ENCODE data around the gene PKD1L1.

GRCh38 chr7:47890606-47891005 lies 57.7 kb downstream of the PKD1L1 start:
- TF ChIP-seq CTCF (IDR thresholded peaks at IDR 0.05) = no peak
- TF ChIP-seq POLR2A (IDR thresholded peaks at IDR 0.05) = no peak
